GM19035 (cell line): ENCODE results near the gene HECTD1.
"Not testable (repeated sequence)": the region's sequence is repeated elsewhere in the genome, so short reads cannot be mapped to it uniquely, and the experiment has no call there.

Experiments used
- ATAC-seq: cut with Tn5 transposase; IDR thresholded peaks from one replicate; pipeline ENCODE4 v1.9.1; 2021; ENCODE audit not compliant: unreplicated experiment

HECTD1 gene

DNA sequence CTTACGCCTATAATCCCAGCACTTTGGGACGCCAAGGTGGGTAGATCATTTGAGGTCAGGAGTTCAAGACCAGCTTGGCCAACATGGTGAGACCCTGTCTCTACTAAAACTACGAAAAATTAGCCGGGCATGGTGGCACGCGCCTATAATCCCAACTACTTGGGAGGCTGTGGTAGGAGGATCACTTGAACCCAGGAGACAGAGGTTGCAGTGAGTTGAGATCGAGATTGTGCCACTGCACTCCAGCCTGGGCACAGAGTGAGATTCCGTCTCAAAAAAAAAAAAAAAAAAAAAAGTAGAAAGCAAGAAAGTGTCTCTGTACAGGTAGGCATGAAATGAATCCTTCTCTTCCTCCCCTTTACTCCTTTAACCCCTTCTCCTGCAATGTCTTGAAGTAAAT, 111.8 kb downstream of the HECTD1 start:
- ATAC-seq = not testable (repeated sequence)

GRCh38 chr14:31093884-31094839, 113.4 kb downstream of the HECTD1 start:
- not testable (repeated sequence) for ATAC-seq

DNA sequence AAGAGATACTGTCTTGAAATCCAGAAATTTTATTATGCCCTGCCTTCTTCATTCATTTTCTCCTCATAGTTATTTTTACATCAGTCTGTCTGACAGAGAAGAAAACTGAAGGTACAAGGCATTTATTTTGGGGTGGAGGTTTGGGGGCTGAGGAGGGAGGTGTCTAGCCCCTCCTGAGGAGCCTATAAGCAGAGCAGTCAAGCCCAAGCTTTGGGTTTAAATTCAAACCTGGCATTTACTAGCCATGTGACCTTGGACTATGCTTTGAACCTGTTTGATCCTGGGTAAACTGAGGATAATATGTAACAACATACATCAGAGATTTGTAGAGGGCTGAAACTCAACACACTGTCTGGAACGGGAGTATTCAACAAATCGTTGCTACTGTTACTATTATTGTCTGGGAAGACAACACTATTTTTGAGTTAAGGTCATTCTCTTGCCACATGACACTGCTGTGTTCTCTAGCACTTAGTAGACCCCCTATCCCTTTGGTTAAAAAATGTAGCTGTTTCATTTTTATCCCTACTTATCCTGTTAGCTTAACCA, 115.4 kb downstream of the HECTD1 start:
- no peak for ATAC-seq

- no peak for ATAC-seq
Observed at GRCh38 chr14:31090883-31091764, 116.5 kb downstream of the HECTD1 start.

GRCh38 chr14:31086466-31086865, 121.1 kb downstream of the HECTD1 start:
- not testable (repeated sequence) for ATAC-seq

DNA sequence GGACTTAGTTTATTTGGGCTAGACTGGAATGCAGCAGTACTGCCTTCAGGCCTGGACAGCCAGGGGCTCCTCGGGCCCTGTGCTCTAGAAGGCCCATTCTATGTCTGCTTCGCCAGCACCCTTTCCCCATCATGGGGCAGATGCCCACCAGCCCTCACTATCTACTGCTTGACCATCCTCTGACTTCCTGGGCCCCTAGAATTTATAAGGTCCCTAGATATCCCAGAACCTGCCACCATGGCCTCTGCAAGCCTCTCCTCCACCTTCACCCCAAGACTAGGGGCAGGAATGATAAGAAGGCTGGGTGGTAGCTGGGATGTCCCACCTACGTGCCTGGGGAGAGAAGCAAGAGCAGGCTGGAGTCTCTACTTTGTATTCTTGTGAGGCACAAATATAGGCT, 122.6 kb downstream of the HECTD1 start:
- ATAC-seq = no peak

DNA sequence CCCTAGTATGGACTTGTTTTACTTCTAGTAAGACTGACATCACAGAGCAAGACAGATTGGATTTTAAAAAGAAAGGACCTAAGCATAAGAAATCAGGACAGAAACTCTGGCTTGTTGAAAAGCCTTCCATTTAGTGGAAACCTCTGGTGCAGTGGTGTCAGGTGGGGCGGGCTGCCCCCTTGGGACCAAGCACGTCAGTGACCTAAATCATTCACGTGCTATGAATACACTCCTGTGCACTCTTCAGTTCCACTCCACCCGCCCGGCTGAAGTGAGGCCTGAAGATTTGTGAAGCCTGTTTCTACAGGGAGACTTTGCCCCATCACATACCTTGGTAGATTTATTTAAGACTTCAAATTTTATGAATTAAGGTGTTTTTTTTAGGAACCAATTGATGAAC, 123.2 kb downstream of the HECTD1 start:
- no peak for ATAC-seq

DNA sequence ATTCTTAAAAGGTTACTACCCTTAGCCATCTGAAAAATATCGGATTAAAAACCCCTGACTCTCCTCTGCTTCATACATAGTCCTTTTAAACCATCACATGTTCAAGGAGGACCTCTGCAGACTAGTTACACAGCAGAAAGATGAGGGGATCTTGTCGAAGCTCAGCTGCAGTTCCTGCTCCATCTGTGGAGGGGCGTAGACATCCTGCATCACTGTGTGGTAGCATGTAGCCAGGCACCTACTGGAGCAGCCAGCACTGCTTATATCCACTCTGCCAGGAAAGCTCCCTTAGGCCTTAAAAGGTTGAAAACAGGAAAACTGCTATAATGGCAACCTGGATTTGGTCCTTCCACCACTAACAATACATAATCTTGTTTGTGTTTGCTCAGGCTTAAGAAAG, 123.8 kb downstream of the HECTD1 start:
- no peak for ATAC-seq

DNA sequence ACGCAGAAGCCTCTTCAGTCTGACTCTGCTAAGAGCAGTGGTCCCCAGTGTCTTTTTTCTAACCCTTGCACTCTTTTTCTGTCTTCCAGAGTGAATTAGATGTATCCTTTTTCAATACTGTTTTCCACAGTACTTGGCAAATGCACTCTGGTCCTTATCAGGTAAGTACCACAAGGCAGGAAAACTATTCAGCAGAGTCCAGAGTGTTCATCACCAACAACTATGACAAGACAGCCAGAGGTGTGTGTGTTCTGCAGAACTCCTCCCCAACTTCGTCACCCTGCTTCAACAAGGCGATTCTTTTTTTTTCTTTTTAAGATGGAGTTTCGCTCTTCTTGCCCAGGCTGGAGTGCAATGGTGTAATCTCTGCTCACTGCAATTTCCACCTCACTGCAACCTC, 127.1 kb downstream of the HECTD1 start:
- no peak for ATAC-seq

DNA sequence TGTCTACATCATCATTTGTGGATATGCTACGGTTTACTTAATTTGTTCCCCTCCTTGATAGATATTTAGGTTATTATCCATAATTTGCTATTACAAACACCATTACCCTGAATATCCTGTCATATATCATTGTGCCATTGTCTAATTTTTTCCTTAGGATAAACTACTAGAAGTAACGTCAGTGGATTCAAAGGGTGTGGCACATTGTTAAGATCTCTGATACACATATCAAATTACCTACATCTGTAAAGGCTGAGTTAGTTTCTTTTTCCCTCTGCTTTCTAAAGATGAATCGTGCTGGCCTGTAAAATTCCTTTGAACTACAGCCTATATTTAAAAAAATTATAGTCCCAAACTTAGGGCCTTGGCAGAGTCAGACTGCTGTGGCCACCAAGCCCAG, 127.5 kb downstream of the HECTD1 start:
- ATAC-seq = no peak

DNA sequence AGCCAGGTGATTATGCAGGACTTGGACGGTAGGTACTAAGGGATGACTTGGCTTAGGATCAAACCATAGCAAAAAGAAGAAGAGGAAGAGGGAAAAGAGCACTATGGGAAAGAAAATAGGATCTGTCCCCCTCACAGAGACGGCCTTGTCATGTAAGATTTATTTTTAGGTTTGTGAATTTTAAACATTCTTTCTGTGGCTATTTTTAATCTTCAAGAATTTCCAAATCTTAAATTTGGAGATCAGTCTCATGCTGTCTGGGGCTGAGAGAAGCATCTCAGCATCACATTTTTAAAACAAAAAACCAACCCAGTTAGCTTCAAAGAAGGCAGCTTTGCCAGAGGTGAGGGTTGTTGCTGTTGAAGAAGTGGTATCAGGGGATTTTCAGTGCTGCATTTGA, 128.8 kb downstream of the HECTD1 start:
- ATAC-seq = no peak

DNA sequence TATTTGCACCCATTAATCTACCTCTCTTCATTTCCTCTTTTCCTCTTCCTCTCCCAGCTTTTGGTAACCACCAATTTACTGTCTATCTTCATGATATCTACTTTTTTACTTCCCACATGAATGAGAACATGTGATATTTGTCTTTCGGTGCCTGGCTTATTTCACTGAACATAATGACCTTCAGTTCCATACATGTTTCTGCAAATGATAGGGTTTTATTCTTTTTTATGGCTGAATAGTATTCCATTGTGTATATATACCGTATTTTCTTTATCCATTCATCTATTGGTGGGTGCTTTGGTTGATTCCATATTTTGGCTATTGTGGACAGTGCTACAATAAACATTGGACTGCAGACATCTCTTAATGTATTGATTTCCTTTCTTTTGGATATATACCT, 132.4 kb downstream of the HECTD1 start:
- no peak for ATAC-seq

- no peak for ATAC-seq
Observed at GRCh38 chr14:31071151-31071550, 136.4 kb downstream of the HECTD1 start.

DNA sequence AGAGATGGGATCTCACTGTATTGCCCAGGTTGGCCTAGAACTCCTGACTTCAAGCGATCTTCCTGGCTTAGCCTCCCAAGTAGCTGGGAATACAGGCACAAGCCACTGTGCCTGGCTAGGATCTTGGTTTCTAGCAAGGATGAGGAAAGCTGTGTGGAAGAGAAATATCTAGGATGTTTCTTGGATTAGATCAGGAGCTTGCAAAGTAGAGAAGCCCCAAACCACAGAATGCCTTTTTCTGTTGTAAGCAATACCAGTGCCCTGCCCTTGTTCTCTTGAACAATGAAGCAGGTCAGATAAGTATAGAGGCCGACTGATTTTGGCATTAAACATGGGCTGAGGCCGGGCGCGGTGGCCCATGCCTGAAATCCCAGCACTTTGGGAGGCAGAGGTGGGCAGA, 137.2 kb downstream of the HECTD1 start:
- no peak for ATAC-seq

- no peak for ATAC-seq
Observed at GRCh38 chr14:31069343-31069742, 138.2 kb downstream of the HECTD1 start.

- ATAC-seq = no peak
Observed at GRCh38 chr14:31068235-31068634, 139.4 kb downstream of the HECTD1 start.

DNA sequence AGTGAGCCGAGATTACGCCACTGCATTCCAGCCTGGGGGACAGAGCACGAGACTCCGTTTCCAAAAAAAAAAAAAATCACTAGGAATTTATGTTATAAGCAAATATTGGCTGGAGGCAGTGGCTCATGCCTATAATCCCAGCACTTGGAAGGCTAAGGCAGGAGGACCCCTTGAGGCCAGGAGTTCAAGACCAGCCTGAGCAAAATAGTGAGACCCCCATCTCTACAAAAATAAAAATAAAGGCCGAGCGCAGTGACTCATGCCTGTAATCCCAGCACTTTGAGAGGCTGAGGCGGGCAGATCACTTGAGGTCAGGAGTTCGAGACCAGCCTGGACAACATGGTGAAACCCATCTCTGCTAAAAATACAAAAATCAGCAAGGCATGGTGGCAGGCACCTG, 144.7 kb downstream of the HECTD1 start:
- not testable (repeated sequence) for ATAC-seq

- ATAC-seq = no peak
Observed at GRCh38 chr14:31060253-31060875, 147.2 kb downstream of the HECTD1 start.

- ATAC-seq = no peak
Observed at GRCh38 chr14:31059152-31059924, 148.3 kb downstream of the HECTD1 start.

GRCh38 chr14:31057701-31058364, 149.8 kb downstream of the HECTD1 start:
- ATAC-seq = no peak
